A549 (cell line): ENCODE measurements around the gene SELENOI. TPM values are rescaled to one million over a fixed set of nuclear protein-coding genes. Genes with fewer than 3 reads are reported as not detected.

Experiments
- ATAC-seq, 2 experiments: fragments of 200-7000 bp in 1 of 2; fragments of >200 bp in 1 of 2; cut with Nextera tagmentation in 1 of 2; cut with Tn5 transposase in 1 of 2; 3 replicates each; pipeline versions ENCODE4 v1.8.0 to v1.9.1; 2018 to 2020; ENCODE audit warnings: mild to moderate bottlenecking in 1 of 2, moderate library complexity in 1 of 2
- CTCF ChIA-PET: fragments of 300-600 bp; sonication (Branson Sonifier 250); formaldehyde crosslinking; extraction: SDS; loops from one replicate; lab custom pipeline; 2021; ENCODE audit warnings: antibody characterized with exemption, inconsistent platforms; lab: Yijun Ruan, JAX
- POLR2A ChIA-PET: fragments of 350-600 bp; formaldehyde crosslinking; extraction: SDS; loops from one replicate; lab custom pipeline; 2021; ENCODE audit warnings: antibody characterized with exemption, inconsistent platforms; lab: Yijun Ruan, JAX
- DNase-seq, 2 experiments: peaks; one replicate each; pipeline versions ENCODE4 v3.0.0 to v3.0.0-alpha.2; 2011 to 2016; ENCODE audit warnings: low read depth in 1 of 2, low spot score in 1 of 2
- FAIRE-seq: peaks from 2 replicates; lab custom pipeline; 2011; peaks lifted over from hg19 to GRCh38; lab: Jason Lieb, UNC
- H3K27ac ChIP-seq, 2 experiments: fragments of >200 bp; sonication (Bioruptor Twin); formaldehyde crosslinking; 3 replicates each; pipeline ENCODE4 v1.5.1; 2016 to 2017
- H3K4me1 ChIP-seq: fragments of >200 bp; sonication (Bioruptor Twin); formaldehyde crosslinking; 3 replicates; pipeline ENCODE4 v1.6.1; 2016
- H3K4me2 ChIP-seq: fragments of >200 bp; sonication (Bioruptor Twin); formaldehyde crosslinking; 3 replicates; pipeline ENCODE4 v1.6.1; 2016
- H3K4me3 ChIP-seq: fragments of >200 bp; sonication (Bioruptor Twin); formaldehyde crosslinking; 3 replicates; pipeline ENCODE4 v1.5.1; 2016
- H3K9me3 ChIP-seq: fragments of >200 bp; sonication (Bioruptor Twin); formaldehyde crosslinking; 3 replicates; pipeline ENCODE4 v1.6.1; 2016
- ATOH8 ChIP-seq: fragments of 250-450 bp; sonication (Bioruptor Pico); IDR thresholded peaks from 2 replicates; pipeline ENCODE4 v1.5.0; 2020; ENCODE audit warnings: low read depth, mild to moderate bottlenecking, moderate library complexity
- BCL3 ChIP-seq: fragments of >200 bp; sonication (Bioruptor Twin); formaldehyde crosslinking; IDR thresholded peaks from 3 replicates; pipeline ENCODE4 v1.6.1; 2016
- CBX8 ChIP-seq: fragments of 200-600 bp; sonication (generic); IDR thresholded peaks from 2 replicates; pipeline ENCODE4 v1.6.1; 2016
- CTCF ChIP-seq: fragments of >200 bp; sonication (Bioruptor Twin); formaldehyde crosslinking; IDR thresholded peaks from 3 replicates; pipeline ENCODE4 v1.5.1; 2016
- ELK1 ChIP-seq: fragments of 150-350 bp; IDR thresholded peaks from 2 replicates; pipeline ENCODE4 v1.6.1; 2014; ENCODE audit warnings: low read depth, mild to moderate bottlenecking, low read length
- ESRRA ChIP-seq: fragments of 150-350 bp; IDR thresholded peaks from 2 replicates; pipeline ENCODE4 v1.6.1; 2014; ENCODE audit warnings: mild to moderate bottlenecking, low read length, borderline replicate concordance
- FOSB ChIP-seq: fragments of 250-450 bp; sonication (Bioruptor Pico); IDR thresholded peaks from 2 replicates; pipeline ENCODE4 v1.5.0; 2020; ENCODE audit warnings: mild to moderate bottlenecking, moderate library complexity
- FOSL2 ChIP-seq, 2 experiments: fragments of 450-650 bp in 1 of 2; fragments of >200 bp in 1 of 2; sonication (Bioruptor Twin) in 1 of 2; formaldehyde crosslinking; IDR thresholded peaks; 2 replicates each; pipeline versions ENCODE4 v1.5.0 to v1.6.1; 2016 to 2020; ENCODE audit warnings: mild to moderate bottlenecking in 1 of 2, moderate library complexity in 1 of 2
- HDAC2 ChIP-seq: fragments of 200-600 bp; sonication (generic); IDR thresholded peaks from 2 replicates; pipeline ENCODE4 v1.6.1; 2016
- HES2 ChIP-seq: fragments of >200 bp; sonication (Bioruptor Twin); formaldehyde crosslinking; IDR thresholded peaks from 2 replicates; pipeline ENCODE4 v1.6.1; 2016
- JUNB ChIP-seq: fragments of >200 bp; sonication (Bioruptor Twin); formaldehyde crosslinking; IDR thresholded peaks from 2 replicates; pipeline ENCODE4 v1.6.1; 2016
- MYC ChIP-seq: IDR thresholded peaks from 2 replicates; pipeline ENCODE4 v1.6.1; 2012; ENCODE audit warnings: mild to moderate bottlenecking, inconsistent platforms, low read length, improper control_type of control experiment, borderline replicate concordance
- POLR2A ChIP-seq: IDR thresholded peaks from 2 replicates; pipeline ENCODE4 v1.6.1; 2012; ENCODE audit warnings: mild to moderate bottlenecking, low read length
- RAD21 ChIP-seq, 2 experiments: fragments of >200 bp in 1 of 2; sonication (Bioruptor Twin) in 1 of 2; formaldehyde crosslinking in 1 of 2; IDR thresholded peaks in 1 of 2; conservative IDR thresholded peaks in 1 of 2; 2 replicates in 1 of 2; 3 replicates in 1 of 2; pipeline ENCODE4 v1.6.1; 2012 to 2018; ENCODE audit warnings: inconsistent platforms in 1 of 2
- RARB ChIP-seq: fragments of 250-450 bp; sonication (Bioruptor Pico); IDR thresholded peaks from 2 replicates; pipeline ENCODE4 v1.8.0; 2021; ENCODE audit warnings: mild to moderate bottlenecking, moderate library complexity
- REST ChIP-seq: fragments of 200-600 bp; sonication (generic); IDR thresholded peaks from 2 replicates; pipeline ENCODE4 v1.6.1; 2016; ENCODE audit warnings: antibody characterized with exemption, mild to moderate bottlenecking, moderate library complexity
- SMC3 ChIP-seq: fragments of >200 bp; sonication (Bioruptor Twin); formaldehyde crosslinking; IDR thresholded peaks from 3 replicates; pipeline ENCODE4 v1.6.1; 2018; ENCODE audit warnings: inconsistent platforms
- TFCP2L1 ChIP-seq: fragments of 250-450 bp; sonication (Bioruptor Pico); IDR thresholded peaks from 2 replicates; pipeline ENCODE4 v1.5.0; 2021; ENCODE audit warnings: mild to moderate bottlenecking
- whole genome bisulfite sequencing: methylation state at CpG from one replicate; pipeline ENCODE4 v1.1.6; 2017; ENCODE audit errors: missing lambda C conversion rate; 5-methylcytosine and 5-hydroxymethylcytosine counted together
- polyA plus RNA-seq, 4 experiments: library from polyadenylated mRNA; depleted of rRNA in 3 of 4; stranded (reverse); fragments of >200 nt; fragmentation: RNase III in 1 of 4; extraction: RNeasy Plus Mini Kit Qiagen cat#74134 plus additional on column Dnase treatment in 1 of 4; gene quantifications; 2 replicates in 3 of 4; 3 replicates in 1 of 4; pipeline ENCODE4 v1.2.3, GENCODE V29; 2011 to 2017

SELENOI gene
- polyA plus RNA-seq, 2 of the 4 experiments (the other 2 are of a cell fraction): 18.2 to 38.7 TPM

GRCh38 chr2:26340831-26341230 is 5.1 kb upstream of the SELENOI start:
- Histone ChIP-seq H3K4me3 (no peak overlapping the region), H3K4me2 (no peak overlapping the region), H3K9me3 (no peaks in the 10 kb centered on the region), H3K27ac (no peak overlapping the region), H3K4me1 (peaks cover 21% of the 10 kb centered on the region)
- no peak for FAIRE-seq
- WGBS: 78% methylated on average over 3 of the region's 3 CpGs
- TF ChIP-seq SMC3: no peak
- no peak for TF ChIP-seq HDAC2
- no peak for TF ChIP-seq REST
- no peak for TF ChIP-seq ATOH8 (CRISPR knock-in tag)
- TF ChIP-seq CBX8: no peak
- no peak for TF ChIP-seq RAD21 (conservative IDR thresholded peaks at IDR 0.05 in 1 of 2, IDR thresholded peaks at IDR 0.05 in 1 of 2)
- TF ChIP-seq MYC: no peak
- ChIA-PET POLR2A (no interaction called here), CTCF (no interaction called here)
- no peak for DNase-seq
- ATAC-seq: no peak

GRCh38 chr2:26344581-26345282 is 1.2 kb upstream of the SELENOI start:
- H3K4me1 ChIP-seq: peaks cover 39% of the 10 kb centered on the region
- FAIRE-seq (no peak), DNase-seq (peak in 1 of 2 experiments; percentile 73), ATAC-seq (no peak)
- H3K4me3 ChIP-seq: peak overlapping the region; percentile 76
- peak overlapping the region; percentile 89 for H3K4me2 ChIP-seq
- no peaks in the 10 kb centered on the region for H3K9me3 ChIP-seq
- TF ChIP-seq POLR2A: peak; percentile 36
- 0 out of 2 replicates have a peak, but pooled peaks have one; percentile 50 for TF ChIP-seq FOSB (CRISPR knock-in tag)
- no peak for TF ChIP-seq TFCP2L1 (CRISPR knock-in tag)
- 0 out of 2 replicates have a peak, but pooled peaks have one; percentile 7 for TF ChIP-seq FOSL2 (IDR thresholded peaks at IDR 0.05)
- TF ChIP-seq FOSL2 (CRISPR knock-in tag; IDR thresholded peaks at IDR 0.05): peak; percentile 70
- no peak for TF ChIP-seq CTCF
- 22% methylated on average over 17 of the region's 17 CpGs for WGBS
- ChIA-PET POLR2A (interaction anchor here (1.2 to 3.1 kb wide), 7 partner anchors 9 to 159 kb away, joined by 3 to 18 read pairs (median 4); partner anchors contain the start of genes HADHA and HADHB), CTCF (interaction anchor here (1.4 to 3.0 kb wide), 3 partner anchors 15 to 394 kb away, joined by 3 to 15 read pairs (median 4); no protein-coding TSS in a partner anchor)
- peak overlapping the region; percentile 88 to 95 for H3K27ac ChIP-seq

- ATAC-seq (no peak), DNase-seq (no peak), FAIRE-seq (no peak)
- Histone ChIP-seq H3K4me3 (peak overlapping the region; percentile 76), H3K4me1 (peaks cover 39% of the 10 kb centered on the region), H3K9me3 (no peaks in the 10 kb centered on the region), H3K27ac (peak overlapping the region; percentile 88 to 95), H3K4me2 (peak overlapping the region; percentile 89)
- ChIA-PET POLR2A (interaction anchor here (0.9 to 3.1 kb wide), 11 partner anchors 10 to 467 kb away, joined by 3 to 18 read pairs (median 4); partner anchors contain the start of genes ASXL2, HADHA and HADHB), CTCF (interaction anchor here (0.9 to 3.0 kb wide), 3 partner anchors 15 to 116 kb away, joined by 3 to 15 read pairs (median 4); no protein-coding TSS in a partner anchor)
- TF ChIP-seq ELK1 (no peak), ESRRA (0 out of 2 replicates have a peak, but pooled peaks have one; percentile 1), HES2 (no peak), RARB (no peak), BCL3 (no peak), JUNB (no peak)
- 1% methylated on average over 9 of the region's 9 CpGs for WGBS
Observed at GRCh38 chr2:26345283-26345544, 729 bp upstream of the SELENOI start.
